H1 (cell line): ENCODE data around the gene ZXDB. TPM values are rescaled to one million over a fixed set of nuclear protein-coding genes. Genes with fewer than 3 reads are reported as not detected.

Source experiments
- CTCF ChIA-PET: fragments of 300-600 bp; sonication (Branson Sonifier 250); formaldehyde crosslinking; loops from one replicate; lab custom pipeline; 2021; ENCODE audit not compliant: partially characterized antibody; lab: Charles Lee
- POLR2A ChIA-PET: fragments of 300-600 bp; sonication (Branson Sonifier 250); formaldehyde crosslinking; loops from one replicate; lab custom pipeline; 2021; ENCODE audit warnings: inconsistent platforms; ENCODE audit not compliant: partially characterized antibody; lab: Charles Lee
- DNase-seq, 2 experiments: peaks; one replicate each; pipeline versions ENCODE4 v3.0.0 to v3.0.0-alpha.2; 2010 to 2022; ENCODE audit warnings: low spot score in 2 of 2, low read depth in 1 of 2, mixed read lengths in 1 of 2
- FAIRE-seq: peaks from 2 replicates; lab custom pipeline; 2011; peaks lifted over from hg19 to GRCh38; lab: Jason Lieb, UNC
- H2AFZ ChIP-seq: 2 replicates; pipeline ENCODE4 v1.8.1; 2012; ENCODE audit warnings: low read length, inconsistent platforms
- H2AK5ac ChIP-seq: 2 replicates; pipeline ENCODE4 v1.6.1; 2013; ENCODE audit warnings: low read depth, low read length
- H2BK120ac ChIP-seq: replicated peaks from 2 replicates; pipeline ENCODE3; 2013; ENCODE audit warnings: low read depth, low read length, inconsistent platforms
- H2BK12ac ChIP-seq: 2 replicates; pipeline ENCODE4 v1.6.1; 2013; ENCODE audit warnings: low read depth, low read length
- H2BK15ac ChIP-seq: 2 replicates; pipeline ENCODE4 v1.6.1; 2013; ENCODE audit warnings: low read length
- H2BK20ac ChIP-seq: 2 replicates; pipeline ENCODE4 v1.6.1; 2013; ENCODE audit warnings: low read length
- H2BK5ac ChIP-seq: 2 replicates; pipeline ENCODE4 v1.6.1; 2013; ENCODE audit warnings: low read depth, low read length
- H3K14ac ChIP-seq: 2 replicates; pipeline ENCODE4 v1.6.1; 2013; ENCODE audit warnings: inconsistent platforms; ENCODE audit not compliant: insufficient read length
- H3K18ac ChIP-seq: 2 replicates; pipeline ENCODE4 v1.6.1; 2013; ENCODE audit warnings: low read length; ENCODE audit errors: extremely low read depth
- H3K23ac ChIP-seq: 2 replicates; pipeline ENCODE4 v1.6.1; 2013; ENCODE audit warnings: inconsistent platforms; ENCODE audit not compliant: insufficient read length
- H3K23me2 ChIP-seq: 2 replicates; pipeline ENCODE4 v1.6.1; 2013; ENCODE audit warnings: low read depth, low read length
- H3K27ac ChIP-seq: 2 replicates; pipeline ENCODE4 v1.6.1; 2011; ENCODE audit warnings: low read depth, low read length, inconsistent platforms
- H3K27me3 ChIP-seq, 4 experiments: replicated peaks in 1 of 4; 1 replicate in 1 of 4; 2 replicates in 3 of 4; pipeline versions ENCODE4 v1.6.1 to v1.8.1; 2011 to 2013; ENCODE audit warnings: low read length in 3 of 4, mild to moderate bottlenecking in 3 of 4, inconsistent platforms in 2 of 4, mixed read lengths in 2 of 4, moderate library complexity in 1 of 4; ENCODE audit not compliant: control insufficient read depth in 3 of 4, insufficient read depth in 3 of 4; ENCODE audit errors: extremely low read depth in 1 of 4
- H3K36me3 ChIP-seq, 4 experiments: 2 replicates each; pipeline versions ENCODE4 v1.6.1 to v1.8.1; 2011 to 2013; ENCODE audit warnings: mild to moderate bottlenecking in 4 of 4, low read length in 3 of 4, moderate library complexity in 2 of 4, control low read depth in 1 of 4, inconsistent platforms in 1 of 4; ENCODE audit not compliant: insufficient read depth in 4 of 4, control insufficient read depth in 2 of 4
- H3K4ac ChIP-seq: replicated peaks from 2 replicates; pipeline ENCODE3; 2013; ENCODE audit warnings: low read length, low read depth, mixed read lengths, inconsistent platforms; ENCODE audit not compliant: insufficient read length
- H3K4me1 ChIP-seq, 4 experiments: replicated peaks in 1 of 4; 1 replicate in 1 of 4; 2 replicates in 3 of 4; pipeline versions ENCODE4 v1.6.1 to v1.8.1; 2011 to 2013; ENCODE audit warnings: low read length in 3 of 4, inconsistent platforms in 2 of 4, mixed read lengths in 1 of 4; ENCODE audit not compliant: insufficient read depth in 4 of 4, control insufficient read depth in 3 of 4
- H3K4me2 ChIP-seq, 2 experiments: 2 replicates each; pipeline versions ENCODE4 v1.6.1 to v1.8.1; 2011 to 2013; ENCODE audit warnings: low read depth in 2 of 2, low read length in 2 of 2, control low read depth in 1 of 2, inconsistent platforms in 1 of 2, mild to moderate bottlenecking in 1 of 2; ENCODE audit not compliant: insufficient read depth in 1 of 2
- H3K4me3 ChIP-seq, 4 experiments: fragments of 200-600, 300-600 bp in 1 of 4; sonication (generic), shearing (Covaris generic), sonication (Bioruptor Twin) in 1 of 4; 2 replicates each; pipeline versions ENCODE4 v1.5.1 to v1.8.1; 2011 to 2016; ENCODE audit warnings: low read length in 4 of 4, low read depth in 3 of 4, control low read depth in 2 of 4, inconsistent platforms in 2 of 4, mild to moderate bottlenecking in 2 of 4, mixed read lengths in 1 of 4, moderate library complexity in 1 of 4; ENCODE audit not compliant: insufficient read depth in 2 of 4; ENCODE audit errors: extremely low read depth in 1 of 4
- H3K56ac ChIP-seq: replicated peaks from 2 replicates; pipeline ENCODE3; 2013; ENCODE audit warnings: low read depth, mild to moderate bottlenecking, mixed read lengths, low read length, inconsistent platforms; ENCODE audit not compliant: insufficient read length
- H3K79me1 ChIP-seq: 2 replicates; pipeline ENCODE4 v1.6.1; 2013; ENCODE audit warnings: low read depth, low read length, control low read depth
- H3K79me2 ChIP-seq, 2 experiments: 2 replicates each; pipeline versions ENCODE4 v1.6.1 to v1.8.1; 2012 to 2013; ENCODE audit warnings: low read length in 2 of 2, mild to moderate bottlenecking in 2 of 2, inconsistent platforms in 1 of 2; ENCODE audit not compliant: insufficient read depth in 2 of 2, control insufficient read depth in 1 of 2
- H3K9ac ChIP-seq, 4 experiments: replicated peaks in 1 of 4; 1 replicate in 1 of 4; 2 replicates in 3 of 4; pipeline versions ENCODE4 v1.6.1 to v1.8.1; 2011 to 2013; ENCODE audit warnings: low read depth in 3 of 4, low read length in 3 of 4, control low read depth in 2 of 4, mild to moderate bottlenecking in 2 of 4, moderate library complexity in 2 of 4, inconsistent platforms in 1 of 4; ENCODE audit errors: extremely low read depth in 1 of 4
- H3K9me3 ChIP-seq, 2 experiments: 2 replicates each; pipeline versions ENCODE4 v1.6.1 to v1.8.1; 2012 to 2013; ENCODE audit warnings: mild to moderate bottlenecking in 2 of 2, moderate library complexity in 2 of 2, control low read depth in 1 of 2, inconsistent platforms in 1 of 2, low read depth in 1 of 2, low read length in 1 of 2, mixed read lengths in 1 of 2; ENCODE audit not compliant: insufficient read depth in 2 of 2
- H4K20me1 ChIP-seq, 2 experiments: replicated peaks in 1 of 2; 2 replicates each; pipeline versions ENCODE3 to v1.8.1; 2011 to 2013; ENCODE audit warnings: inconsistent platforms in 2 of 2, low read length in 2 of 2, mild to moderate bottlenecking in 1 of 2; ENCODE audit not compliant: insufficient read depth in 2 of 2, control insufficient read depth in 1 of 2
- H4K5ac ChIP-seq: 2 replicates; pipeline ENCODE4 v1.6.1; 2013; ENCODE audit warnings: low read length, low read depth, mixed read lengths, inconsistent platforms; ENCODE audit not compliant: insufficient read length
- H4K8ac ChIP-seq: 2 replicates; pipeline ENCODE4 v1.8.0; 2013; ENCODE audit warnings: mild to moderate bottlenecking, moderate library complexity, low read length, inconsistent platforms; ENCODE audit not compliant: insufficient read depth; ENCODE audit errors: extremely low read depth
- H4K91ac ChIP-seq: replicated peaks from 2 replicates; pipeline ENCODE3; 2013; ENCODE audit warnings: low read length, mixed read lengths, inconsistent platforms; ENCODE audit not compliant: insufficient read length
- EP300 ChIP-seq, 2 experiments: IDR thresholded peaks; 1 replicate in 1 of 2; 2 replicates in 1 of 2; pipeline ENCODE4 v1.6.1; 2011 to 2012; ENCODE audit warnings: low read depth in 2 of 2, low read length in 2 of 2, mild to moderate bottlenecking in 2 of 2, borderline replicate concordance in 1 of 2, inconsistent platforms in 1 of 2, moderate library complexity in 1 of 2
- SP4 ChIP-seq: IDR thresholded peaks from 2 replicates; pipeline ENCODE4 v1.6.1; 2012; ENCODE audit warnings: low read length, inconsistent platforms
- WGBS, 2 experiments: shearing (Covaris generic) in 1 of 2; methylation state at CpG; one replicate each; pipeline versions ENCODE4 v1.1.6 to v1.1.7; 2013 to 2015; ENCODE audit warnings: low lambda C conversion rate in 2 of 2, mixed read lengths in 2 of 2, inconsistent platforms in 1 of 2, low coverage in 1 of 2, missing lambda C conversion rate in 1 of 2; ENCODE audit not compliant: insufficient replicate concordance in 2 of 2, insufficient coverage in 1 of 2, insufficient read length in 1 of 2; ENCODE audit errors: extremely low coverage in 1 of 2, missing lambda C conversion rate in 1 of 2; 5-methylcytosine and 5-hydroxymethylcytosine counted together
- polyA plus RNA-seq, 7 experiments: library from polyadenylated mRNA; depleted of rRNA in 3 of 7; stranded (reverse) in 5 of 7; unstranded in 2 of 7; fragments of >200 nt in 5 of 7; fragments of 200-250 nt in 2 of 7; gene quantifications; 1 replicate in 5 of 7; 2 replicates in 1 of 7; 4 replicates in 1 of 7; pipeline versions ENCODE4 v1.2.1 to v1.2.3, GENCODE V29; 2011 to 2013; ENCODE audit warnings: missing spikeins in 2 of 7, mixed read lengths in 2 of 7
- total RNA-seq: library from RNA; stranded (reverse); fragmentation: NEBNext Ultra II Directional; extraction: Animal tissue kit (Norgen Biotek cat#: 25700); gene quantifications from 2 replicates; pipeline ENCODE4 v1.2.1, GENCODE V29; 2021

The ZXDB gene
- total and polyA plus RNA-seq, 2 of the 8 experiments (the other 6 are each of a cell fraction or from before 2014, with no cell fraction given): 4.0 to 6.7 TPM

DNA sequence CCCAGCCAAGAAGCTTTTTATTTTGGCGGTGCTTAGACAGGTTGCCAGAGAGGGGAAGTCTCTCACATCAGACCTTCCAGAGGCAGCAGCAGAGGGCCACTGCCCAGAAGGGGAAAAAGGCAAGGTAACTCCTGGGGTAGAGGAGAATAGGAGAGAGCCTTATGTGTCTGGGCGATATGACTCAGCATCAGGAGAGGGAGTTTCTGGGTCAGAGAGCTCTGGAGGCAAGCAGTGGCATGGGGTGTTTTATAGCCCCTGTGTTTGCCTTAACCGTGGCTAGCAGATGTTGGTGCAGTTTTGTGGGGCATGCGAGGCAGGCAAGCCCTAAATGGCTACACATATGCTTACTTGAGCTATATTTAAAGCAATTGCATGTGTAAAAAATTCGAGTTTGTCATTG is 8.3 kb upstream of the ZXDB start:
- no peak overlapping the region for H2BK120ac ChIP-seq
- no peak overlapping the region for H3K14ac ChIP-seq
- H3K4me1 ChIP-seq: no peaks in the 10 kb centered on the region
- no peak overlapping the region for H3K4me3 ChIP-seq
- no peaks in the 10 kb centered on the region for H3K36me3 ChIP-seq
- no peak overlapping the region for H3K18ac ChIP-seq
- H2AFZ ChIP-seq: no peak overlapping the region
- no peak overlapping the region for H2BK20ac ChIP-seq
- H3K79me1 ChIP-seq: no peaks in the 10 kb centered on the region
- no peak overlapping the region for H2BK15ac ChIP-seq
- H3K27me3 ChIP-seq: no peaks in the 10 kb centered on the region
- H4K5ac ChIP-seq: no peak overlapping the region
- no peaks in the 10 kb centered on the region for H4K20me1 ChIP-seq
- no peaks in the 10 kb centered on the region for H3K79me2 ChIP-seq
- no peak overlapping the region for H3K4me2 ChIP-seq
- no peak overlapping the region for H2BK12ac ChIP-seq
- H2BK5ac ChIP-seq: no peak overlapping the region
- ChIA-PET POLR2A (no interaction called here), CTCF (interaction anchor here (0.6 to 0.8 kb wide), 3 partner anchors 118 to 765 kb away, joined by 3 to 5 read pairs (median 3); no protein-coding TSS in a partner anchor)
- WGBS, 2 experiments: 88% methylated on average over 5 of the region's 5 CpGs; no CpG with 5 or more reads in 1 of the 2 experiments
- no peaks in the 10 kb centered on the region for H3K23me2 ChIP-seq
- H3K4ac ChIP-seq: no peak overlapping the region
- no peak overlapping the region for H2AK5ac ChIP-seq
- H3K9me3 ChIP-seq: no peaks in the 10 kb centered on the region
- no peak overlapping the region; the same call in 1 of the 2 replicates for H4K8ac ChIP-seq
- DNase-seq (no peak), FAIRE-seq (no peak)
- H3K56ac ChIP-seq: no peak overlapping the region
- H3K27ac ChIP-seq: no peak overlapping the region
- no peak overlapping the region for H3K9ac ChIP-seq
- no peak overlapping the region for H4K91ac ChIP-seq
- H3K23ac ChIP-seq: no peak overlapping the region
- no peak for TF ChIP-seq EP300 (IDR thresholded peaks at IDR 0.05; ENCODE audit: borderline replicate concordance in 1 of 2, low read depth in 2 of 2, low read length in 2 of 2)
- TF ChIP-seq SP4: no peak
